ENCODE data around the gene NFAM1.

The NFAM1 gene

DNA sequence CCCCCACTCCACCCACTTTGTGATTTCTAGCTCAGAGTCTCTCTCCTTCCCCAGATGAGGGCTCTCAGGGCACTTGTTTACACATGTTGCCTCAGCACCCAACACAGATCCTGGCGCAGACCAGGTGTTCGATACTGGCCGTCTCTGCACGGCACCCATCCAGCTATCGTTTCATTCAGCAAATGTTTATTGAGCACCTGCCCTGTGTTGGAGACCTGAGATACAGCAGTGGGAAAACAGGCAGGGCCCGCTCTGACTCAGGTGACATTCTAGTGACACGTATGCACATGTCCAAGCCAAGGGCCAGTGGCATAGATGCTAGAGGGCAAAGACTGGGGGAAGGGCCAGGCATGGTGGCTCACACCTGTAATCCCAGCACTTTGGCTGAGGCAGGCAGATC lies 71.9 kb downstream of the NFAM1 start:
- Histone ChIP-seq H3K36me3 (ENCODE audit: low read length) (no peaks in the 10 kb centered on the region), H3K4me2 (ENCODE audit: low read depth, low read length, poor library complexity, severe bottlenecking) (no peak overlapping the region), H3K9me3 (ENCODE audit: insufficient read depth, low read length) (no peaks in the 10 kb centered on the region), H3K9ac (ENCODE audit: low read length) (no peak overlapping the region), H3K27ac (ENCODE audit: low read depth, low read length) (no peak overlapping the region), H4K20me1 (ENCODE audit: low read depth, low read length) (no peaks in the 10 kb centered on the region), H3F3A (ENCODE audit: insufficient read depth) (no peaks in the 10 kb centered on the region), H3K4me3 (ENCODE audit: insufficient read depth, low read length, poor library complexity, severe bottlenecking) (no peak overlapping the region), H3K9me2 (replicated peaks; ENCODE audit: insufficient read depth, low read length) (no peaks in the 10 kb centered on the region), H2AFZ (ENCODE audit: low read depth, low read length, severe bottlenecking) (no peak overlapping the region), H3K79me2 (ENCODE audit: insufficient read depth, low read length) (no peaks in the 10 kb centered on the region), H3K27me3 (ENCODE audit: low read length) (no peaks in the 10 kb centered on the region)
- TF ChIP-seq, protein P1, sequence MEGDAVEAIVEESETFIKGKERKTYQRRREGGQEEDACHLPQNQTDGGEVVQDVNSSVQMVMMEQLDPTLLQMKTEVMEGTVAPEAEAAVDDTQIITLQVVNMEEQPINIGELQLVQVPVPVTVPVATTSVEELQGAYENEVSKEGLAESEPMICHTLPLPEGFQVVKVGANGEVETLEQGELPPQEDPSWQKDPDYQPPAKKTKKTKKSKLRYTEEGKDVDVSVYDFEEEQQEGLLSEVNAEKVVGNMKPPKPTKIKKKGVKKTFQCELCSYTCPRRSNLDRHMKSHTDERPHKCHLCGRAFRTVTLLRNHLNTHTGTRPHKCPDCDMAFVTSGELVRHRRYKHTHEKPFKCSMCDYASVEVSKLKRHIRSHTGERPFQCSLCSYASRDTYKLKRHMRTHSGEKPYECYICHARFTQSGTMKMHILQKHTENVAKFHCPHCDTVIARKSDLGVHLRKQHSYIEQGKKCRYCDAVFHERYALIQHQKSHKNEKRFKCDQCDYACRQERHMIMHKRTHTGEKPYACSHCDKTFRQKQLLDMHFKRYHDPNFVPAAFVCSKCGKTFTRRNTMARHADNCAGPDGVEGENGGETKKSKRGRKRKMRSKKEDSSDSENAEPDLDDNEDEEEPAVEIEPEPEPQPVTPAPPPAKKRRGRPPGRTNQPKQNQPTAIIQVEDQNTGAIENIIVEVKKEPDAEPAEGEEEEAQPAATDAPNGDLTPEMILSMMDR (IDR thresholded peaks at IDR 0.05; ENCODE audit: insufficient read depth, low read length, poor library complexity, severe bottlenecking), result no peak
- TF ChIP-seq EZH2phosphoT487 (conservative IDR thresholded peaks at IDR 0.05; ENCODE audit: low read length), result no peak

DNA sequence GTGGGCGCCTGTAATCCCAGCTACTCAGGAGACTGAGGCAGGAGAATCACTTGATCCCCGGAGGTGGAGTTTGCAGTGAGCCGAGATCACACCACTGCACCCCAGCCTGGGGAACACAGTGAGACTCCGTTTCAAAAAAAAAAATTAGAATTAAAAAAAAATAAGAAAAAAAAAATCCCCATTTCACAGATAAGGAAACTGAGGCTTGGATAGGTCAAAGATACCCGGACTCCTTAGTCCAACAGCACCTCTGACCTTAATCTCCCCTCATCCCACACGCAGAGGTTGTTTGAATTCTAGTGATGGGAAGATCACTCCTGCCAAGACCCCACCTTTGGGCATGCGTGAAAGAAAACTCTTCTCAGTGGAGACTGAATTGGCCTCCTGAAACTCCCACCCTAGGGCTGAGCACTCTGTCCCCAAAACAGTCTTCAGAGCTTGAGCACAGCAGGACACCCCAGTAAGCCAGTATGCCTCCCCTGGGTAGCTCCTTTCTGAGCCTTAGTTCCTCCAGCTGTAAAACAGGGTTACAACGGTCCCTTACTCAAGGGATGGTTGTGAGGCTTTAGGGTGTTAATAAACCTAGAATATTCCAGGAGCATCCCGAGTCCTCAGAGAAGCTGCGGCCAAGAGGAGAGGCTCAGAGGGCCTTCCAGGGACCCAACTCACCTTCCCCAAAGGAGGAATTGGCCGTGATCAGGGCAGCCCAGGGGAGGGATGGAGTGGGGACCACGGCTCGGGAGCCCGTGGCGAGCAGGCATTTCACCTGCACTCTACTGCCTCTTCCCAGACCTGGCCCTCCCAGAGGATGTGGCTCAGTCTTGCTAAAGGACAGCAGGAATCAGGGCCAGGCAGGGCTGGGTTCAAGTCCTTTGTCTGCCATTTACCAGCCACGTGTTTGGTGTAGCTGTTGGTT lies 73.3 kb downstream of the NFAM1 start:
- Histone ChIP-seq H3K9ac (ENCODE audit: low read length) (no peak overlapping the region), H2AFZ (ENCODE audit: low read depth, low read length, severe bottlenecking) (no peak overlapping the region), H3K79me2 (ENCODE audit: insufficient read depth, low read length) (no peaks in the 10 kb centered on the region), H3K9me2 (replicated peaks; ENCODE audit: insufficient read depth, low read length) (no peaks in the 10 kb centered on the region), H3K4me2 (ENCODE audit: low read depth, low read length, poor library complexity, severe bottlenecking) (no peak overlapping the region), H3K27me3 (ENCODE audit: low read length) (no peaks in the 10 kb centered on the region), H3F3A (ENCODE audit: insufficient read depth) (no peaks in the 10 kb centered on the region), H3K4me3 (ENCODE audit: insufficient read depth, low read length, poor library complexity, severe bottlenecking) (no peak overlapping the region), H3K27ac (ENCODE audit: low read depth, low read length) (no peak overlapping the region), H3K36me3 (ENCODE audit: low read length) (no peaks in the 10 kb centered on the region), H4K20me1 (ENCODE audit: low read depth, low read length) (no peaks in the 10 kb centered on the region), H3K9me3 (ENCODE audit: insufficient read depth, low read length) (no peaks in the 10 kb centered on the region)
- TF ChIP-seq, protein P1 (IDR thresholded peaks at IDR 0.05; ENCODE audit: insufficient read depth, low read length, poor library complexity, severe bottlenecking), result no peak

DNA sequence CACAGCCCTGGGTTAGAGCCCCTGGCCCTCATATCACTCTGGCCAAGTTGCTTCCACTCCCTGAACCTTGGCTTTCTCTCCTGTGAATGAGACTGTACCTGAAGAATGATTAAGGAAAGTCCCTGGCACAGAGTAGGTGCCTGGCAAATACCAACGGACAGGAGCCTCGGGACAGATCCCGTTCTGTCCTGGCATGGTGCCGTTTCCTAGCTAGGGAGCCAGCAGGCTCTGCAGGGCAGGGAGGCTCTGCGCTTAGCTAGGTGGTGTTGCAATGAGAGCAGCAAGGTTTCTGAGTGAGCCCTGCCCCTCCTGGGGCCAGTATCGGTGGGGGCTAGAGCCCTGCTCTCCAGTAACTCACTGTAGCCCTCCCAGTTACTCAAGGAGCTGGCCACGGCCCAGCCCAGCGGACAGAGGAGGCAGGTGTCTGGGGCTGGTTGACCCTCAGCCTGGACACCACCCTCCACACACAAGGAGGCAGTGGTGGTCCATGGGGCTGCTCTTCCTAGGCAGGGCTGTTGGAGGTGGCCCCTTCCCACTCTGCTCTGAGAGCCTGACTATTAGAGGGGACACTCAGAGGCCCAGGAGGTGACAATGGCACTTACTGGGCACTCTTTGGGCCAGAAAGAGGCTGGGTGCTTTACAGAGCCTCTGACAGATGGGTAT lies 74.4 kb downstream of the NFAM1 start:
- Histone ChIP-seq H3K36me3 (ENCODE audit: low read length) (no peaks in the 10 kb centered on the region), H3F3A (ENCODE audit: insufficient read depth) (no peaks in the 10 kb centered on the region), H4K20me1 (ENCODE audit: low read depth, low read length) (no peaks in the 10 kb centered on the region), H3K27ac (ENCODE audit: low read depth, low read length) (no peak overlapping the region), H3K27me3 (ENCODE audit: low read length) (no peaks in the 10 kb centered on the region), H3K79me2 (ENCODE audit: insufficient read depth, low read length) (no peaks in the 10 kb centered on the region), H3K4me2 (ENCODE audit: low read depth, low read length, poor library complexity, severe bottlenecking) (no peak overlapping the region), H3K4me3 (ENCODE audit: insufficient read depth, low read length, poor library complexity, severe bottlenecking) (no peak overlapping the region), H2AFZ (ENCODE audit: low read depth, low read length, severe bottlenecking) (no peak overlapping the region), H3K9me3 (ENCODE audit: insufficient read depth, low read length) (no peaks in the 10 kb centered on the region), H3K9ac (ENCODE audit: low read length) (no peak overlapping the region), H3K9me2 (replicated peaks; ENCODE audit: insufficient read depth, low read length) (no peaks in the 10 kb centered on the region)
- TF ChIP-seq, protein P1 (IDR thresholded peaks at IDR 0.05; ENCODE audit: insufficient read depth, low read length, poor library complexity, severe bottlenecking), result no peak
- no peak for TF ChIP-seq EZH2phosphoT487 (conservative IDR thresholded peaks at IDR 0.05; ENCODE audit: low read length)
